Sigmoid colon (tissue), 3 donors: ENCODE measurements around the gene RPH3AL.

ENCODE experiments used
- POLR2A ChIP-seq, 2 donors: fragments of 450-650 bp; IDR thresholded peaks; one replicate each; pipeline ENCODE4 v1.6.1; 2016; ENCODE audit warnings: antibody characterized with exemption in 2 of 2, mild to moderate bottlenecking in 2 of 2, moderate library complexity in 2 of 2
- TF ChIP-seq, protein P1 (sequence below), 4 experiments: fragments of 450-650 bp in 3 of 4; fragments of 200-600 bp in 1 of 4; IDR thresholded peaks; one replicate each; pipeline ENCODE4 v1.5.1; 2016 to 2019; ENCODE audit warnings: antibody characterized with exemption in 4 of 4, mild to moderate bottlenecking in 3 of 4, moderate library complexity in 2 of 4

DNA sequence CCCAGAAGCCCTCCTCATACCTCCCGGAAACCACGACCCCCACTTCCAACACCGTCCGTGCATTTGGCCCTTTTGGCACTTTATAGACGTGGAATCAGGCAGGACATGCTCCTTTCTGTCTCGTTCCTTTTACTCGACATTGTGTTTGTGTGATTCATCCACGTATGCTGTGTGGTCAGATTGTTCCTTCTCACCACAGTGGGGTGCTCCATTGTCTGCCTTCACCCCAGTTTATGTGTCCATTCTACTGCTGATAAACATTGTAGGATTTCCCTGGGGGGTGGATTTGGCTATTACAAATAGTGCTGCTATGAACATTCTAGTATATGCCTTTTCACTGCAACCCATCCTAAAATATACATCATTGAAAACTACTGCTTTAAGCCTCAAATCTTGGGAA is 28.9 kb upstream of the RPH3AL start:
- TF ChIP-seq, protein P1, sequence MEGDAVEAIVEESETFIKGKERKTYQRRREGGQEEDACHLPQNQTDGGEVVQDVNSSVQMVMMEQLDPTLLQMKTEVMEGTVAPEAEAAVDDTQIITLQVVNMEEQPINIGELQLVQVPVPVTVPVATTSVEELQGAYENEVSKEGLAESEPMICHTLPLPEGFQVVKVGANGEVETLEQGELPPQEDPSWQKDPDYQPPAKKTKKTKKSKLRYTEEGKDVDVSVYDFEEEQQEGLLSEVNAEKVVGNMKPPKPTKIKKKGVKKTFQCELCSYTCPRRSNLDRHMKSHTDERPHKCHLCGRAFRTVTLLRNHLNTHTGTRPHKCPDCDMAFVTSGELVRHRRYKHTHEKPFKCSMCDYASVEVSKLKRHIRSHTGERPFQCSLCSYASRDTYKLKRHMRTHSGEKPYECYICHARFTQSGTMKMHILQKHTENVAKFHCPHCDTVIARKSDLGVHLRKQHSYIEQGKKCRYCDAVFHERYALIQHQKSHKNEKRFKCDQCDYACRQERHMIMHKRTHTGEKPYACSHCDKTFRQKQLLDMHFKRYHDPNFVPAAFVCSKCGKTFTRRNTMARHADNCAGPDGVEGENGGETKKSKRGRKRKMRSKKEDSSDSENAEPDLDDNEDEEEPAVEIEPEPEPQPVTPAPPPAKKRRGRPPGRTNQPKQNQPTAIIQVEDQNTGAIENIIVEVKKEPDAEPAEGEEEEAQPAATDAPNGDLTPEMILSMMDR (IDR thresholded peaks at IDR 0.05), result no peak
- TF ChIP-seq POLR2A (IDR thresholded peaks at IDR 0.05), result no peak
